ENCODE data around the gene LRRC25.
"Not testable (repeated sequence)": the region's sequence is repeated elsewhere in the genome, so short reads cannot be mapped to it uniquely, and the experiment has no call there.

Gene LRRC25

DNA sequence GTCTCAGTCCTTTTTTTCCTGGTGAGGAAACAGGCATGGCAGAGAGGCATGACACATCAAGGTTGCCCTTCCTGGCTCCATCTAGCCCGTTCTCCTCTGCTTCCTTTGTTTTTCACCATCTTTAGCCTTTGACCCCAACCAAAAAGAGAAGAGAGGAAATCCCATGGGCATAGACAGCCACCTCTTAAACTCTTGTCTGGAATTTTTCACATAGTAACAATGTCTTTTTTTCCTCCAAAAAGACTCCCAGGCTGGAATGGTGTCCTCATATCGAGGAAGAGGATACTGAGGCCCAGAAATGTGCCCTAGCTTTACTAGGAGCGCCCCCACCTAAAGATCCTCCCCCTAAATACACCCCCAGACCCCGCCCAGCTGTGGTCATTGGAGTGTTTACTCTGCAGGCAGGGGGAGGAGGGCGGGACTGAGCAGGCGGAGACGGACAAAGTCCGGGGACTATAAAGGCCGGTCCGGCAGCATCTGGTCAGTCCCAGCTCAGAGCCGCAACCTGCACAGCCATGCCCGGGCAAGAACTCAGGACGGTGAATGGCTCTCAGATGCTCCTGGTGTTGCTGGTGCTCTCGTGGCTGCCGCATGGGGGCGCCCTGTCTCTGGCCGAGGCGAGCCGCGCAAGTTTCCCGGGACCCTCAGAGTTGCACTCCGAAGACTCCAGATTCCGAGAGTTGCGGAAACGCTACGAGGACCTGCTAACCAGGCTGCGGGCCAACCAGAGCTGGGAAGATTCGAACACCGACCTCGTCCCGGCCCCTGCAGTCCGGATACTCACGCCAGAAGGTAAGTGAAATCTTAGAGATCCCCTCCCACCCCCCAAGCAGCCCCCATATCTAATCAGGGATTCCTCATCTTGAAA, 11.5 kb downstream of the LRRC25 start, which contains the start of gene GDF15:
Gene GDF15, plus strand, starts transcription at position 484 of the 868 bp plus-strand sequence. Its CDS starts 32 bp downstream, at position 516.
- DNase-seq: peak in 1 of 58 donors; percentile 6

DNA sequence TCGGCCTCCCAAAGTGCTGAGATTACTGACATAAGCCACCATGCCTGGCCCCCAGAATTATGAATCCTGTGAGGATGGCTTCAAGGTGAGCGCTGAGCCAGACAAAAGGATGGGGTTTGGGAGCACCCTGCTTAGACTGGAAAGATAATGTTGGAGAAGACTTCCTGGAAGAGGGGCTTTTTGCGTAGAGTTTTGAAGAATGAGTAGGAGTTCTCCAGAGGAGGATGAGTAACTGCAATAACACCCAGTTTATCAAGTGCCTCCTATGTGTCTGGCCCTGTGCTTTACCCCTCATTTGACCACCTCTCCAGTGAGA, 12.1 kb downstream of the LRRC25 start:
- no peak for DNase-seq

DNA sequence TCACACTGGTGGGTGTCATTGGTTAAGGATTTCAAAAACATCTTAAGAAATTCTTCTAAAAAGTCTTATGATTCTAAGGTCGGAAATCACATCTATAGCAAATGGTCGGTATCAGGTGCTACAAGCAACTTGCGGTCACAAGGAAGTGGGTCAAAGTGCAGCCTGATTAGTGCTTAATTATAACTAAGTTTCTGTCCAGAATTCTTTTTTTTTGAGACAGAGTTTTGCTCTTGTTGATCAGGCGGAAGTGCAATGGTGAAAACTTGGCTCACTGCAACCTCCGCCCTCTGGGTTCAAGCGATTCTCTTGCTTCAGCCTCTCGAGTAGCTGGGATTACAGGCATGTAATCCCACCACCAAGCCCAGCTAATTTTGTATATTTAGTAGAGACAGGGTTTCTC, 12.6 kb downstream of the LRRC25 start:
- DNase-seq: no peak

DNA sequence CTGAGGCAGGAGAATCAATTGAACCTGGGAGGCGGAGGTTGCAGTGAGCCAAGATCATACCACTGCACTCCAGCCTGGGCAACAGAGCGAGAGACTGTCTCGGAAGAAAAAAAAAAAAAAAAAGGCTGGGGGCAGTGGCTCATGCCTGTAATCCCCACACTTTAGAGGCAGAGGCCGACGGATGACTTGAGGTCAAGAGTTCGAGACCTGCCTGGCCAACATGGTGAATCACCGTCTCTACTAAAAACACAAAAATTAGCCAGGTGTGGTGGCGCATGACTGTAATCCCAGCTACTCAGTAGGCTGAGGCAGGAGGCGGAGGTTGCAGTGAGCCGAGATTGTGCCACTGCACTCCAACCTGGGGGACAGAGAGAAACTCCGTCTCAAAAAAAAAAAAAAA, 13.8 kb downstream of the LRRC25 start:
- DNase-seq: not testable (repeated sequence)

DNA sequence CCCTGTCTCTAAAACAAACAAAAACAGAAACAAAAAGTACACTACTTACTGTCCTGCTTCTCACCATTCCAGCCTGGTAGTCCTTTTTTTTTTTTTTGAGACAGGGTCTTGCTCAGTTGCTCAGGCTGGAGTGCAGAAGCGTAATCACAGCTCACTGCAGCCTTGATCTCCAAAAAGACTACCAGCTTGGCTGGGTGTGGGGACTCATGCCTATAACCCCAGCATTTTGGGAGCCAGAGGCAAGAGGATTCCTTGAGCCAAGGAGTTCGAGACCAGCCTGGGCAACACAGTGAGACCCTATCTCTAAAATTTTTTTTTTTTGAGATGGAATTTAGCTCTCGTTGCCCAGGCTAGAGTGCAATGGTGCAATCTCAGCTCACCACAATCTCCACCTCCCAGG, 16.6 kb downstream of the LRRC25 start:
- no peak for DNase-seq

DNA sequence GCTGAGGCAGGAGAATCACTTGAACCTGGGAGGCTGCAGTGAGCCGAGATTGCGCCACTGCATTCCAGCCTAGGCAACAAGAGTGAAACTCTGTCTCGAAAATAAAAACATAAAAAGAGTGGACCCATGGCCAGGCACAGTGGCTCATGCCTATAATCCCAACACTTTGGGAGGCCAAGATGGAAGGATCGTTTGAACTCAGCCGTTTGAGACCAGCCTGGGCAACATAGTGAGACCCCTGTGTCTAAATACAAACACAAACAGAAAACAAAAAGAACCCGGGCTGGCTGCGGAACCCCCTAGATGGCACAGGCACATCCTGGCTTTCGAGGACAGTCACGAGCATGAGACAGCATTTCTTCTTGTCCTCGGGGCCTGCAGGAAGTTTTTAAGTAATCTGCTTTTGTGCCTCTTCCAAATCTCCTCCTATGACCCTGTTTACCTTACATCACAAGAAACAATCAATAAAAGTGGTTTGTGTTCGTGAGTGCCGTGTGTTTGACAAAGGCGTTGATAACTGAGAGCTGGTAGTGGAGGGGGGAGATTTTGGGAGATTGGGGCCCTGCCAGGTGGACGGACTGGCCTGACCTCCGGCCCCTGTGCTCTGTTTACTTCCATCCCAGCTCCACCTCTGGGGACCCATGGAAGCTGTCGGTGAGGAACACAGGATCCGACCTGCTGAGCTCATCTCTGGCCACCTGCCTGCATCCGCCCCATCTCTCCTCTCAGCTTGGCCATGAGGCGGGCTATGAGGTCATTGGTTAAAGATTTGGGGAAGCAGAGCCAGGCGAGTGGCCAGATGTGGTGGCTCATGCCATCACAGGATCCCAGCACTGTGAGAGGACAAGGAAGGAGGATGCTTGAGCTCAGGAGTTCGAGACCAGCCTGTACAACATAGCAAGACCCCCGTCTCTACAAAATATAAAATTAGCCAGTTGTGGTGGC, 17.3 kb downstream of the LRRC25 start:
- DNase-seq: peak in 1 of 58 donors; percentile 16

DNA sequence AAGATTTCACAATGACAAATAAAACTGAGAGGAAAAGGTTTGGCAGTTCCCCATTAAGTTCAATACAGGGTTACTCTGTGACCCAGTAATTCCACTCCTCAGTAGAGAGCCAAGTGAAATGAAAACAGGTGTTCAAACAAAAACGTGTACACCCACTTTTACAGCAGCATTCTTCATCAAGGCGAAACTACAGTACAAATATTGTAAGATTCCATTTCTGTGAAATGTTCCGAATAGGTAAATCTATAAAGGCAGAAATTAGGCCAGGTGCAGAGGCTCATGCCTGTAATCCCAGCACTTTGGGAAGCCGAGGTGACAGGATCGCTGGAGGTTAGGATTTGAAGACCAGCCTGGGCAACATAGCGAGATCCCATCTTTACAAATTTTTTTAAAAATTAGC, 20.4 kb downstream of the LRRC25 start:
- no peak for DNase-seq

DNA sequence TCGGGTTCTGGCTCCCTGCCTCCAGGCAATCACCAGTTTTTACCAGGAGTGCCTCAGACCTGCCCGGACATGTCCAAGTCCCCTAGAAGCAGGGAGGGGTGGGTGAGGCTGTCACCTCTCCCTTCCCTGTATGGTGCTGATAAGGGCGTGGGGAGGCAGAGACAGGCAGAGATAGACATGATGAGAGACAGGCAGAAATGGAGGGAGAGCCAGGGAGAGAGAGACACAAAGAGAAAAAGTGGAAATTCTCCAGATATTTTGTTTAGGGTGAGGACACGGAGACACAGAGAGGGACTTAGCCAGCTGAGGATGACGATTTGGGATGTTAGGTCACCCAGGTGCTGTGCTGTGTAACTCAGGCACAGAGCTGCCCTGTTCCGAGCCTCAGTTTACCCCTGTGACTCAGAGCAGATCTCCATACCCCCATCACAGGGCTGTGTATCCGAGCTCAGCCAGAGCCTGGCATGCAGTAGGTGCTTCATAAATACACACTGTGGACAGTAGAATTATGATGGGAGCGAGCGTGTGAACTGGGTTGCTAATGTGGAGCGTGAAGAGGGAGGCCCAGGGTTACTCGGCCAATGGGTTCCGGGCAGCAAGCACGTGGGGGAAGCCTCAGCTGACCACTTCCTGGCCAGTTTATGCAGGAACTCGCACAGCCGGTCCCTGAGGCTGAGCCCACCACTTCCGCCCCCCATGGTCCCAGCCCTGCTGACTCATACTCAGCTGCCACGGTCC, 23.4 kb downstream of the LRRC25 start:
- peak in 54 of 58 donors; percentile 11 to 90 (median 55) for DNase-seq

DNA sequence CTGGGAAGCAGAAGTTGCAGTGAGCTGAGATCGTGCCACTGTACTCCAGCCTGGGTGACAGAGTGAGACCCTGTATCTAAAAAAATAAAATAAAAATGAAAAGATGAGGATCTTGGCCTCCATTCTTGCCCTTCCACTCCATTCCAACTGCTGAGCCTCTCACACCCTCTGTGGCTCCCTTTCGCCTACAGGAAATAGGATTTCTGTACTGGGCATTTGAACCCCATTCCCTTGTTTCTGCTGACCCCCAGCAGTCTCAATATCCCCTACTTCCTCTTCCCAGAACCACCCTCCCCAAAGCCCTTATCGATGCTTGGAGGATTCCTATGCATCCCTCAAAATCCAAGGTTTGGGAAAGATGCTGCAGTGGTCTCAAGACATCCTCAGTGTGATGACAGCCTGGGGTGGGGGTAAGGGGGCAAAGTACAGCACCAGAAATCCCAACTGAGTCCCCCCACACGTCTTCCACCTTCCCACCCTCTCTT, 24.0 kb downstream of the LRRC25 start:
- no peak for DNase-seq

DNA sequence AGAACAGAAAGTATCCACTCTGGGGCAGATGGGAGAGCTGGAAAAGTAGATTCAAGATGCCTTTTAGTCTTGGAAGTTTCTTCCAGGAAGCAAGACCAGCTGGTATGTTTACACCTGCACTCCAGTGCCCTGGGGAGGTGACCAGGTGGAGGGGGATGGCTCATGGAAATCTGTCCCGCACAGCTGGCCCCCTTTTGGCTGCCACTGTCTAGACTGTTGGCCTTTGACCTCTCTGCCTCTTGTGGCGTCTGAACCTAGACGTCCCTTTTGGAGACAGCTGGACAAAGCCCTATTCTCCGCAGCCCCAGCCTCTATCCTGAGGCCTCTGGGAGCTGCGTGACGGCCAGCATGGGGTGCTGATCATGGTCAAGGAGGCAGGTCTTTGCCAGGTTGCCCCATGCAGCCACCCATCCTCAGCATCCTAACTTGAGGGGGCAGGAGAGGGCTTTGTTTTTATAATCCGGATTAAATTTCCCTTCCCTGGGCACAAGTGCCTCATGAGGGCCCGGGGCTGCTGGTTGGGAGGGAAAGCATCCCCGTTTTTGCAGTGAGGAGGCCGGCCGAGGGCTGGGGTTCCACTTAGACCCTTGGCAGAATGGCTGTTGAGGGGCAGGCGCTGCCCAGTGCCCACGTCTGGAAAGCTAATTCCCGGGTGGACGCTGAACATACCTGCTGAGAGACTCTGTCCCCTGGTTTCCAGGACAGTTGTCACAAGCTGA, 28.8 kb downstream of the LRRC25 start:
- DNase-seq: no peak

DNA sequence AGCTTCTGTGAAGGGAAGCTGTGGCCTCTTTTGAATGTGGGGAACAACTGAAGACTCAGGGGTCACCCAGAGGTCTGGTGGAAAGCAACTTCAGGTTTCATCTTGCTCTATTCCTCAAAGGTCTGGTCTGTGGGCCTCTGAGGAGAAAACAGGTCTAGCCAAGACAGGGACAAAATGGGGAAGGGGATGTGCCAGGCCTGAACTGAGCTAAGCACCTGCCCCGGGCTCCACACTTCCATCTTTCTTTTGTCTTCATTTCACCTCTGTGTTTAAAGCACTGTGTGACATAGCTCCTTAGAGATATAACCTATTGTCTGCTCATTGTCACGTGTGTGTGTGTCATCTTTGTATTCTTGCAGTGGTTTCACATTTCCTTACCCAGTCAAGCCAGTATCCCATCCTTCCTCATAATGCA, 31.4 kb downstream of the LRRC25 start:
- no peak for DNase-seq

DNA sequence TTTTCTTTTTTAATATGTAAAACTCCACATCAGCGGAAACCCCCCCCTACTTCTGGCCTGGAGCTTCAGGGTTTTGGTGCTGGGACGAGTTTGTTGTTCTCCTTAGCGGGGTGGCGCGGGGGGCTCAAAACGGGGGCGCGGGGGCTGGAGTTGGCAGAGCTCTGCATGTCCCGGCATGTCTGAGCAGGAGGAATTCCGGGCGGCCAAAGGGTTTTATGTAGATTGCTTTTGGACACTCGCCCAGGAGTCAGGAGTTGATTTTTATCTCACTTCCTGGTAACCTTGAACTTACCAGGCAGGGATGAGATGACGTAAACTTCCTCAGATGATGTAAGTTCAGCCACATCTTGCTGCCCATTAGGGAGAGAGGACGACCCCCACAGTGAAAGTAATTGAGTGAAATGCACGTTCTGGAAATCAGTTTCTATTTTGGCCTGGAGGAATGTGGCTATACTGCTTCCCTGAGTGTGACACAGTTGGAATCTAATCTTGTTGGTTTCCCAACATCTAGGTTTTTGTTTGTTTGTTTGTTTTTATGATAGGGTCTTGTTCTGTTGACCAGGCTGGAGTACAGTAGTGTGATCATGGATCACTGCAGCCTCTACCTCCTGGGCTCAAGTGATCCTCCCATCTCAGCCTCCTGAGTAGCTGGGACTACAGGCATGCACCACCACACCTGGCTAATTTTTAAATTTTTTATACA, 32.4 kb downstream of the LRRC25 start:
- peak in 6 of 58 donors; percentile 2 to 39 (median 14) for DNase-seq

DNA sequence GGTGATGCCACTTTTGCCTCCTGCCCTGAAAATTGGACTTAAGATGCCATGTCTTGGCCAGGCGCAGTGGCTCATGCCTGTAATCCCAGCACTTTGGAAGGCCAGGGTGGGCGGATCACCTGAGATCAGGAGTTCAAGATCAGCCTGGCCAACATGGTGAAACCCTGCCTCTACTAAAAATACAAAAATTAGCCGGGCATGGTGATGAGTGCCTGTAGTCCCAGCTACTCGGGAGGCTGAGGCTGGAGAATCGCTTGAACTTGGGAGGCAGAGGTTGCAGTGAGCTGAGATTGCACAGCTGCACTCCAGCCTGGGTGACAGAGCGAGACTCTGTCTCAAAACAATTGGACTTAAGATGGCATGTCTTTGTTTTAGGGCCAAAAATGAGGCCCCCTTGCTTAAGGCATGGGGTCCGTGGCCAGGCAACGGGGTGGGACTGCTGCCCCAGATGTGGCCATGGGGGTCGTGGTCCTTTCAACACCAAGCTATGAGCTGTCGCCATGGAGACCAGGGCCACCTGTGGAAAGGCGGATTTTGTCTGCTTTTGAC, 33.1 kb downstream of the LRRC25 start:
- not testable (repeated sequence) for DNase-seq

DNA sequence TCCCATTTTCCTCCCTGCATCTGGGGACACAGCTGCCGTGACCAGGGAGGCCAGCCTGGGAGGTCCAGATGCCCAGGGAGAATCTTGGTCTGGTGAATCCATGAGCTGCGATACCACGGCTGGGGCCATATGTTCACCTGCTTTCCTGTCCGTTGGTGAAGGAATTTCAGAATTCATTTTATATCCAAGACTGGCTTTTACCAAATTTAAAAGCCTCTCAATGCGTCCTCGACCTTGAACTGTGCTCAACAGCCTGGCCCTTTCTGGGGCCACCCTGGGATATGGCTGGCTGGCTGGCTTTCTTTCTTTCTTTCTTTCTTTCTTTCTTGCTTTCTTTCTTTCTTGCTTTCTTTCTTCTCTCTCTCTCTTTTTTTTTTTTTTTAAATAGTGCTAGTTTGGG, 33.6 kb downstream of the LRRC25 start:
- no peak for DNase-seq

DNA sequence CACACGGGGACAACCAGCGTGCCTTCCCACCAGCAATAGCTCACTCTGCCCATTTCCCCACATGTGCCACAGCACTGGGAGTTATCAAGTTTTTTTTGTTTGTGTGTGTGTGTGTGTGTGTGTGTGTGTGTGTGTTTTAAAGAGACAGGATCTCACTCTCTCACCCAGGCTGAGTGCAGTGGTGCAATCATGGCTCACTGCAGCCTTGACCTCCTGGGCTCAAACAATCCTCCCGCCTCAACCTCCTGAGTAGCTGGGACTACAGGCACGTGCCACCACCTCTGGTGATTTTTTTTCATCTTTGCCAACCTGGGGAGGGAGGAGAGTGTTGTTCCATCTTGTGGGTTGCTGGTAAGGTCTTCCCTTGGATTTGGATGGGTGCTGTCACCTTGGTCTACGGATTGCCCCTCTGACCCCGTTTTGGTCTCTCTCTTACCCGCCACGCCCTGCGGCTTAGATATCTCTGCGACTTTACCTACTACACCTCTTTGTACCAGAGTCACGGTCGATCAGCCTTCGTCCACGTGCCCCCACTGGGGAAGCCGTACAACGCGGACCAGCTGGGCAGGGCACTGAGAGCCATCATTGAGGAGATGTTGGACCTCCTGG, 34.4 kb downstream of the LRRC25 start:
- DNase-seq: no peak

DNA sequence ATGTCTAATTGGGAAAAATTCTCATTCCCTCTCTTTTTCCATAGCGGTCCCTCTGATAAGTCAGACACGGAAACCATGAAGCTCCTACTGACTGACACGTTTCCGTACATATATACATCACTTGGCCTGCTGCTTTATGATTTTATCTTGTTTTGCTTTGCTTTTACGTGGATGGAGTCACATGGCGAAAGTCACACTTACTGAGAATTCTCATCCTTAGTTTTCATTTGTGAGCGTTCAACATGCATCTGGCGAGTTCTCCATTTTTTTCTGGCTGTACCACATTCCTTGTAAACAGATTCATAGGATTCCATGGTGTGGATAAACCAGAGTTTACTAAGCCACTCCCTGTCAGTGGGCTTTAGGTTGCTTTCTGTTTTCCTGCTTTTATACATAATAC, 35.8 kb downstream of the LRRC25 start:
- no peak for DNase-seq

DNA sequence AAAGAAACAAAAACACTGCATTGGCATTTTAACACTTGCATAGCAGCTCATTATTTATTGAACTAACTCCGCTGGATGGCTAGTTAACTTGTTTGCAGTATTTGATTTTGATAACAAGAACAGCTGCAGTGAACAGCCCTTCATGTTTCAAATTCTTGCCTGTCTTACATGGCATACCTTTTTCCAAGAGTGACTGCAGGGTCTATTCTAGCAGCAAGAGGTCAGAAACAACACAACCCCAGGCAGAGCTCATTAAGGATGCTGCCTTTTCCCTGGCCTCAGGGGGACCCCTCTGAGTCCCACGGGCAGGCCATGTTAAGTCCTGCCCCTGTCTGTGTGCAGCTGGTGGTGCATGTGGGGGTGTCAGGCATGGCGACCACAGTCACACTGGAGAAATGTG, 40.4 kb downstream of the LRRC25 start:
- no peak for DNase-seq

DNA sequence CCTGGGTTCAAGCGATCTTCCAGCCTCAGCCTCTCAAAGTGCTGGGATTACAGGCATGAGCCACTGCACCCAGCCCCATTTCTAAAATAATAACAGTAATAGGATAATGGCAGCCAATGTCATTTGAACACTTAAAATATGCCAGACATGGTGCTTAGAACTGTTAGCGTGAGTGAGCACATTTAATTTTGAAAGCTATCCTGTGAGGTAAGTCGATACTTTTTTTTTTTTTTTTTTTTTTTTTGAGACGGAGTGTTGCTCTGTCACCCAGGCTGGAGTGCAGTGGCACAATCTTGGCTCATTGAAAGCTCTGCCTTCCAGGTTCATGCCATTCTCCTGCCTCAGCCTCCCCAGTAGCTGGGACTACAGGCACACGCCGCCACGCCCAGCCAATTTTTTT, 42.7 kb downstream of the LRRC25 start:
- DNase-seq: not testable (repeated sequence)

DNA sequence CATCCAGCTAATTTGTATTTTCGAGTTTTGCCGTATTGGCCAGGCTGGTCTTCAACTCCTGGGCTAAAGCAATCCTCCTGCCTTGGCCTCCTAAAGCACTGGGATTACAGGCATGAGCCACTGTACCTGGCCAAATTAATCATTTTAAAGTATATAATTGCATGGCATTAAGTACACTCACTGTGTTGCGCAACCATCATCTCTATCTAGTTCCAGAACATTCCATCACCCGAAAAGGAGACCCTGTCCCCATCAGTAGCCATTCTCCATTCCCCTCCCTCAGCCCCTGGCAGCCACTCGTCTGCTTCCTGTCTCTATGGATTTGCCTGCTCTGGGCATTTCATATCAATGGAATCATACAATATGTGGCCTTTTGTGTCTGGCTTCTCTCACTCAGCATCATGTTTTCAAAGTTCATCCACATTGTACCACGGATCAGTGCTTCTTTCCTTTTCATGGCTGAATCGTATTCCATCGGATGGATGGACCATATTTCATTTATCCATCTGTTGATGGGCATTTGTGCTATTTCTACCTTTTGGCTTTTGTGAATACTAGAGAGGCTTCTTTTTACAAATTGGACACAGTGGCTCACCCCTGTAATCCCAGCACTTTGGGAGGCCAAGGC, 43.9 kb downstream of the LRRC25 start:
- DNase-seq: no peak

Data from anterior cingulate cortex (tissue), 58 donors.